Endothelial cell of umbilical vein (primary cell): ENCODE data around the gene GLRX2.

ENCODE experiments used
- CTCF ChIP-seq, 2 donors: IDR thresholded peaks; 1 replicate in 1 of 2; 2 replicates in 1 of 2; pipeline ENCODE4 v1.5.1; 2011; ENCODE audit warnings: low read length in 2 of 2, mild to moderate bottlenecking in 2 of 2, moderate library complexity in 2 of 2, control low read depth in 1 of 2, inconsistent platforms in 1 of 2, low read depth in 1 of 2; ENCODE audit not compliant: insufficient read depth in 1 of 2; ENCODE audit errors: extremely low read depth in 1 of 2
- EZH2 ChIP-seq: IDR thresholded peaks from 2 replicates; pipeline ENCODE4 v1.6.1; 2012; ENCODE audit warnings: borderline replicate concordance, low read depth, mild to moderate bottlenecking, moderate library complexity, low read length, inconsistent platforms; ENCODE audit not compliant: severe bottlenecking

GRCh38 chr1:193068013-193068412 is 37.2 kb downstream of the GLRX2 start:
- TF ChIP-seq CTCF (IDR thresholded peaks at IDR 0.05; ENCODE audit: extremely low read depth in 1 of 2, insufficient read depth in 1 of 2, low read depth in 1 of 2, low read length in 2 of 2) (no peak), EZH2 (no peak)
